Measurements from ENCODE around the gene SREBF1. TPM values are rescaled to one million over a fixed set of nuclear protein-coding genes. Genes with fewer than 3 reads are reported as not detected.

Gene SREBF1
- total and polyA plus RNA-seq, 10 of the 15 experiments (the other 5 are each of a cell fraction or from before 2014, with no cell fraction given) = 1.4 to 84.6 (median 20.4) TPM

DNA sequence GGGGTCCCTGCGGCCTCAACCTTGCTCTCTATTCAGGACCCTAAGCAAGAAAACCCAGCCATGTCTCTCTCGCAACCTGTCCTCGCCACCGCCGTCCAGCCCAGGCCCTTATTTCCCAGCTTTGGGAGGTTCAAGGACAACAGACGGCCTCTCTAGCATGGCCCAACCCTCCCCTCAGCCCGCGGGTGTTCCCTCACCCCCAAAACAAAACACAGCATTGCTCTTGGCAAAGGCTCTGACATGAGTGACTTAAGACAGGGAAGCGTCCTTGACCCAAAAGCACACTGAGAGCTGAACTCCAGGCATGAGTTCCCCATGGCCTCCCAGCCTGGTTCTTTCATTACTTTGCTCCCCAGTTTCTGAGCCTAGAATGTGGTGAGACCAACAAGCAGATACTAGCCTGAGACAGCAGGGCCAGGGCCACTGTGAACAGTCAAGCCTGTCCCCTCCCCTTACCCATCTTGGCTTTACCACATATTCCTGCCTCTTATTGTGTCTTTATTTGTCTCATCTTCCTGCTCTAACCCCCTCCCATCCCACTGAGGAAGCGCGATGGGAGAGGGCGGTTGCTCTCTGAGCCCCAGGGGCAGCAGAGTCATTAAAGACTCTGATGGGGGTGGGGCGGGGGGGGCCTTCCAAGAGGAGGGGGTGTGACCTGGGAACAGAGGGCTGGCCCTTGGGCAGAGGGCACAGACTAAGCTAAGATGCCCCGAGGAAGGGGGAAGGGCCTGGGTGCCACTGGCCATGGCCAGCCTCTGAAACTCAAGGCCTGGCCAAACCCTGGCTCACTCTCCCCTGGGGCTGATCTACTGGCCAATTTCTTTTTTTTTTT is 11.8 kb downstream of the SREBF1 start:
- intact Hi-C loops (cut with micrococcal nuclease; ENCODE audit: unreplicated experiment) (loop anchor here (5.0 kb wide), 1 partner anchor 212 kb away; the partner anchor contains the start of genes ATPAF2 and GID4), in situ Hi-C loops (cut with MboI) (no loop called here)
- H3K9me3 ChIP-seq (replicated peaks; ENCODE audit: control insufficient read depth, insufficient read depth, low read length) = no peaks in the 10 kb centered on the region
- no peak overlapping the region; the same call in 1 of the 2 replicates for H3K4me2 ChIP-seq (ENCODE audit: control insufficient read depth, insufficient read depth)
- CTCF ChIA-PET = interaction anchor here (0.9 to 1.4 kb wide), 2 partner anchors 12 to 33 kb away, joined by 3 to 4 read pairs; no protein-coding TSS in a partner anchor
- no peak for DNase-seq (ENCODE audit: low read depth, low spot score)
- RAD21 ChIA-PET (ENCODE audit: unreplicated experiment) = interaction anchor here (9.0 kb wide), 1 partner anchor 11 kb away, joined by 105 read pairs; the partner anchor contains the start of gene SREBF1
- H3K79me2 ChIP-seq (ENCODE audit: control insufficient read depth, insufficient read depth, low read length) = no peaks in the 10 kb centered on the region; the same call in 1 of the 2 replicates
- H3K4me3 ChIP-seq = no peak overlapping the region
- no peak overlapping the region for H3K27ac ChIP-seq (ENCODE audit: control insufficient read depth, insufficient read depth)
- no peaks in the 10 kb centered on the region for H3K36me3 ChIP-seq (ENCODE audit: control insufficient read depth in 2 of 2, insufficient read depth in 2 of 2, low read length in 1 of 2)
- SMC1A ChIA-PET (ENCODE audit: uncharacterized antibody, unreplicated experiment) = interaction anchor here (0.6 to 1.8 kb wide), 4 partner anchors 9 to 14 kb away, joined by 3 to 5 read pairs (median 4); no protein-coding TSS in a partner anchor
- no peak; the same call in 2 of the 3 replicates for ATAC-seq
- no peaks in the 10 kb centered on the region; the same call in 1 of the 2 replicates for H4K20me1 ChIP-seq (ENCODE audit: control insufficient read depth, insufficient read depth)
- BruUV-seq (replicated peaks) = no TSS peak
- H3K9ac ChIP-seq (ENCODE audit: control insufficient read depth, insufficient read depth, low read length) = no peak overlapping the region
- FAIRE-seq = no peak
- H2AFZ ChIP-seq (ENCODE audit: control insufficient read depth, low read depth, low read length) = no peak overlapping the region
- peaks cover 40% of the 10 kb centered on the region for H3K4me1 ChIP-seq (ENCODE audit: control insufficient read depth, insufficient read depth, low read length)
- WGBS (ENCODE audit: insufficient coverage, insufficient replicate concordance, low lambda C conversion rate, missing lambda C conversion rate) = 77% methylated on average over 13 of the region's 14 CpGs
- no peaks in the 10 kb centered on the region for H3K27me3 ChIP-seq (replicated peaks in 1 of 2; ENCODE audit: control insufficient read depth in 2 of 2, insufficient read depth in 2 of 2, low read length in 1 of 2)
- POLR2A ChIA-PET = interaction anchor here (0.7 to 10.9 kb wide), 4 partner anchors 11 to 776 kb away, joined by 3 to 163 read pairs (median 7); partner anchors contain the start of gene SREBF1
- TF ChIP-seq DPF2 (IDR thresholded peaks at IDR 0.05) (no peak), RELA (IDR thresholded peaks at IDR 0.05; ENCODE audit: borderline replicate concordance, partially characterized antibody) (no peak), SREBF2 (IDR thresholded peaks at IDR 0.05; ENCODE audit: low read length) (no peak), JUND (IDR thresholded peaks at IDR 0.05; ENCODE audit: low read depth, low read length) (no peak), IRF4 (IDR thresholded peaks at IDR 0.05; ENCODE audit: low read depth, low read length) (no peak)
- TF ChIP-seq, protein P1, sequence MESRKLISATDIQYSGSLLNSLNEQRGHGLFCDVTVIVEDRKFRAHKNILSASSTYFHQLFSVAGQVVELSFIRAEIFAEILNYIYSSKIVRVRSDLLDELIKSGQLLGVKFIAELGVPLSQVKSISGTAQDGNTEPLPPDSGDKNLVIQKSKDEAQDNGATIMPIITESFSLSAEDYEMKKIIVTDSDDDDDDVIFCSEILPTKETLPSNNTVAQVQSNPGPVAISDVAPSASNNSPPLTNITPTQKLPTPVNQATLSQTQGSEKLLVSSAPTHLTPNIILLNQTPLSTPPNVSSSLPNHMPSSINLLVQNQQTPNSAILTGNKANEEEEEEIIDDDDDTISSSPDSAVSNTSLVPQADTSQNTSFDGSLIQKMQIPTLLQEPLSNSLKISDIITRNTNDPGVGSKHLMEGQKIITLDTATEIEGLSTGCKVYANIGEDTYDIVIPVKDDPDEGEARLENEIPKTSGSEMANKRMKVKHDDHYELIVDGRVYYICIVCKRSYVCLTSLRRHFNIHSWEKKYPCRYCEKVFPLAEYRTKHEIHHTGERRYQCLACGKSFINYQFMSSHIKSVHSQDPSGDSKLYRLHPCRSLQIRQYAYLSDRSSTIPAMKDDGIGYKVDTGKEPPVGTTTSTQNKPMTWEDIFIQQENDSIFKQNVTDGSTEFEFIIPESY (IDR thresholded peaks at IDR 0.05) = no peak

Measured in GM12878 (cell line).